Measurements from ENCODE around the gene PCDH1.
"Not testable (repeated sequence)": the region's sequence is repeated elsewhere in the genome, so short reads cannot be mapped to it uniquely, and the experiment has no call there.

PCDH1 gene

GRCh38 chr5:141878186-141878710, at the start of gene PCDH1:
PCDH1 (minus strand) TSS chr5:141878410; CDS start chr5:141878262, 148 bp downstream.
- no peak for DNase-seq (ENCODE audit: low read depth in 2 of 2)

GRCh38 chr5:141926434-141926833, 48.2 kb upstream of the PCDH1 start:
- no peak for DNase-seq (ENCODE audit: low read depth in 2 of 2)

- DNase-seq (ENCODE audit: low read depth in 2 of 2) = peak; percentile 79 to 91
Observed at GRCh38 chr5:141923448-141924313, 45.5 kb upstream of the PCDH1 start, which contains the start of gene DELE1. DELE1 (plus strand) TSS chr5:141923871; CDS start chr5:141923942, 71 bp downstream.

GRCh38 chr5:141922827-141923447, 44.7 kb upstream of the PCDH1 start:
- DNase-seq (ENCODE audit: low read depth in 2 of 2) = not testable (repeated sequence)

GRCh38 chr5:141920771-141921170, 42.6 kb upstream of the PCDH1 start:
- DNase-seq (ENCODE audit: low read depth in 2 of 2) = no peak

GRCh38 chr5:141919218-141920119, 41.3 kb upstream of the PCDH1 start:
- no peak for DNase-seq (ENCODE audit: low read depth in 2 of 2)

- no peak for DNase-seq (ENCODE audit: low read depth in 2 of 2)
Observed at GRCh38 chr5:141917760-141918159, 39.5 kb upstream of the PCDH1 start.

- DNase-seq (ENCODE audit: low read depth in 2 of 2) = no peak
Observed at GRCh38 chr5:141916522-141916921, 38.3 kb upstream of the PCDH1 start.

GRCh38 chr5:141915881-141916336, 37.7 kb upstream of the PCDH1 start:
- DNase-seq (ENCODE audit: low read depth in 2 of 2) = no peak

- no peak for DNase-seq (ENCODE audit: low read depth in 2 of 2)
Observed at GRCh38 chr5:141914797-141915196, 36.6 kb upstream of the PCDH1 start.

- no peak for DNase-seq (ENCODE audit: low read depth in 2 of 2)
Observed at GRCh38 chr5:141914199-141914743, 36.1 kb upstream of the PCDH1 start.

GRCh38 chr5:141913560-141914198, 35.5 kb upstream of the PCDH1 start:
- DNase-seq (ENCODE audit: low read depth in 2 of 2) = no peak

GRCh38 chr5:141910271-141910673, 32.1 kb upstream of the PCDH1 start:
- no peak for DNase-seq (ENCODE audit: low read depth in 2 of 2)

GRCh38 chr5:141909212-141909611, 31.0 kb upstream of the PCDH1 start:
- DNase-seq (ENCODE audit: low read depth in 2 of 2) = no peak

- no peak for DNase-seq (ENCODE audit: low read depth in 2 of 2)
Observed at GRCh38 chr5:141908796-141909195, 30.6 kb upstream of the PCDH1 start.

GRCh38 chr5:141906972-141907371, 28.8 kb upstream of the PCDH1 start:
- no peak for DNase-seq (ENCODE audit: low read depth in 2 of 2)

GRCh38 chr5:141906517-141906916, 28.3 kb upstream of the PCDH1 start:
- no peak for DNase-seq (ENCODE audit: low read depth in 2 of 2)

GRCh38 chr5:141904551-141904950, 26.3 kb upstream of the PCDH1 start:
- DNase-seq (ENCODE audit: low read depth in 2 of 2) = no peak

- DNase-seq (ENCODE audit: low read depth in 2 of 2) = no peak
Observed at GRCh38 chr5:141903261-141903660, 25.1 kb upstream of the PCDH1 start.

- no peak for DNase-seq (ENCODE audit: low read depth in 2 of 2)
Observed at GRCh38 chr5:141902015-141902814, 24.0 kb upstream of the PCDH1 start.

Measured in stimulated activated CD8-positive, alpha-beta memory T cell treated with anti-CD3 and anti-CD28 coated beads, Interleukin-7, amount 100 ng/mL, for 1 hour (primary cell).